Esophagus muscularis mucosa (tissue), 4 donors: ENCODE data around the gene TMEM176B. TPM values are rescaled to one million over a fixed set of nuclear protein-coding genes. Genes with fewer than 3 reads are reported as not detected.

Experiments
- DNase-seq: peaks from one replicate; pipeline ENCODE4 v3.0.0-alpha.2; 2017; ENCODE audit errors: extremely low spot score
- H3K27ac ChIP-seq, 4 donors: fragments of 200-600 bp; sonication (generic); replicated peaks in 1 of 4; 1 replicate in 3 of 4; 2 replicates in 1 of 4; pipeline ENCODE4 v1.5.1; 2016 to 2019; ENCODE audit warnings: mild to moderate bottlenecking in 1 of 4
- H3K27me3 ChIP-seq, 4 donors: fragments of 200-600 bp; sonication (generic); one replicate each; pipeline versions ENCODE4 v1.5.1 to v1.6.0; 2016 to 2019
- H3K36me3 ChIP-seq, 4 donors: fragments of 200-600 bp; sonication (generic); one replicate each; pipeline ENCODE4 v1.5.1; 2016 to 2019
- H3K4me1 ChIP-seq, 4 donors: fragments of 200-600 bp; sonication (generic); one replicate each; pipeline ENCODE4 v1.5.1; 2016 to 2019
- H3K4me3 ChIP-seq, 4 donors: fragments of 200-600 bp; sonication (generic); 1 replicate in 2 of 4; 2 replicates in 2 of 4; pipeline ENCODE4 v1.5.1; 2016 to 2019; ENCODE audit warnings: mild to moderate bottlenecking in 4 of 4, moderate library complexity in 1 of 4
- H3K9me3 ChIP-seq, 4 donors: fragments of 200-600 bp; sonication (generic); 1 replicate in 3 of 4; 2 replicates in 1 of 4; pipeline ENCODE4 v1.5.1; 2016 to 2019
- CTCF ChIP-seq, 3 experiments: fragments of 200-600 bp in 2 of 3; fragments of 450-650 bp in 1 of 3; sonication (generic) in 2 of 3; IDR thresholded peaks; one replicate each; pipeline ENCODE4 v1.5.1; 2017 to 2019; ENCODE audit warnings: antibody characterized with exemption in 3 of 3, mild to moderate bottlenecking in 2 of 3, moderate library complexity in 1 of 3
- EP300 ChIP-seq: sonication (generic); formaldehyde crosslinking; IDR thresholded peaks from one replicate; pipeline ENCODE4 v1.6.1; 2017; ENCODE audit warnings: antibody characterized with exemption
- POLR2A ChIP-seq: fragments of 450-650 bp; IDR thresholded peaks from one replicate; pipeline ENCODE4 v1.6.1; 2017; ENCODE audit warnings: antibody characterized with exemption, moderate library complexity, mild to moderate bottlenecking, low read depth
- POLR2AphosphoS5 ChIP-seq, 2 donors: sonication (generic); formaldehyde crosslinking; IDR thresholded peaks; one replicate each; pipeline ENCODE4 v1.6.1; 2017; ENCODE audit warnings: antibody characterized with exemption in 2 of 2
- WGBS: methylation state at CpG from one replicate; pipeline ENCODE4 v1.1.5; 2018; 5-methylcytosine and 5-hydroxymethylcytosine counted together
- intact Hi-C: fragments of 100-400 bp; cut with DNase I; formaldehyde crosslinking; loops from one replicate; pipeline ENCODE4 v1.15.1; 2023
- total RNA-seq, 4 donors: library from RNA; depleted of rRNA; stranded (reverse); fragments of >200 nt; gene quantifications; one replicate each; pipeline versions ENCODE4 v1.1.0 to v1.2.1, GENCODE V29; 2016

Gene TMEM176B
- total RNA-seq, 4 donors from 2014 or later, result 19.5 to 58.2 (median 54.1) TPM

- TF ChIP-seq POLR2A (no peak), CTCF (IDR thresholded peaks at IDR 0.05) (no peak), EP300 (no peak), POLR2AphosphoS5 (IDR thresholded peaks at IDR 0.05) (no peak)
- intact Hi-C loops, result no loop called here
- no peak overlapping the region for H3K4me3 ChIP-seq
- peaks cover 0 to 67% (median 17%) of the 10 kb centered on the region in 4 donors for H3K27me3 ChIP-seq
- peaks cover 0 to 23% (median 14%) of the 10 kb centered on the region in 4 donors for H3K9me3 ChIP-seq
- 70% methylated on average over 8 of the region's 10 CpGs for WGBS
- no peak overlapping the region for H3K27ac ChIP-seq
- DNase-seq, result peak; percentile 91
- peaks cover 0 to 12% (median 5%) of the 10 kb centered on the region in 4 donors for H3K36me3 ChIP-seq
- peaks cover 14 to 25% (median 18%) of the 10 kb centered on the region in 4 donors for H3K4me1 ChIP-seq
Measured at GRCh38 chr7:150803161-150803860, 3.1 kb upstream of the TMEM176B start.

- H3K4me3 ChIP-seq, result peak overlapping the region; percentile 54 to 72 (median 61)
- WGBS, result 89% methylated on average over 11 of the region's 12 CpGs
- intact Hi-C loops, result no loop called here
Measured at GRCh38 chr7:150801946-150802771, 2.0 kb upstream of the TMEM176B start.

GRCh38 chr7:150801242-150801945 is 1.2 kb upstream of the TMEM176B start:
- peaks cover 0 to 12% (median 5%) of the 10 kb centered on the region in 4 donors for H3K36me3 ChIP-seq
- DNase-seq, result peak; percentile 74
- peaks cover 14 to 25% (median 21%) of the 10 kb centered on the region in 4 donors for H3K4me1 ChIP-seq
- WGBS, result 49% methylated on average over 22 of the region's 26 CpGs
- peaks cover 0 to 67% (median 17%) of the 10 kb centered on the region in 4 donors for H3K27me3 ChIP-seq
- H3K9me3 ChIP-seq, result peaks cover 0 to 17% (median 10%) of the 10 kb centered on the region in 4 donors
- peak overlapping the region; percentile 54 to 72 (median 61) for H3K4me3 ChIP-seq
- H3K27ac ChIP-seq, result peak overlapping the region; percentile 63 to 78 (median 72)
- intact Hi-C loops, result no loop called here
- TF ChIP-seq POLR2AphosphoS5 (IDR thresholded peaks at IDR 0.05) (no peak), POLR2A (no peak), CTCF (IDR thresholded peaks at IDR 0.05) (no peak)

More at GRCh38 chr7:150801946-150802771, 2.0 kb upstream of the TMEM176B start:
- DNase-seq, result peak; percentile 88
- TF ChIP-seq EP300 (no peak), CTCF (IDR thresholded peaks at IDR 0.05) (no peak), POLR2AphosphoS5 (IDR thresholded peaks at IDR 0.05) (no peak), POLR2A (no peak)
- peak overlapping the region in 2 of 4 donors; percentile 69 to 78 for H3K27ac ChIP-seq
- H3K4me1 ChIP-seq, result peaks cover 14 to 25% (median 21%) of the 10 kb centered on the region in 4 donors
- H3K27me3 ChIP-seq, result peaks cover 0 to 64% (median 17%) of the 10 kb centered on the region in 4 donors
- H3K9me3 ChIP-seq, result peaks cover 0 to 23% (median 14%) of the 10 kb centered on the region in 4 donors
- peaks cover 0 to 12% (median 5%) of the 10 kb centered on the region in 4 donors for H3K36me3 ChIP-seq

GRCh38 chr7:150800581-150801241 is 547 bp upstream of the TMEM176B start, which contains the start of gene TMEM176A:
TMEM176A (plus strand) TSS chr7:150800769; CDS start chr7:150801551, 782 bp downstream.
- H3K27me3 ChIP-seq, result peaks cover 0 to 71% (median 17%) of the 10 kb centered on the region in 4 donors
- H3K4me3 ChIP-seq, result peak within 1 kb of the TSS; percentile 54 to 72 (median 61)
- intact Hi-C loops, result no loop called here
- WGBS, result 23% methylated on average over 20 of the region's 54 CpGs
- H3K9me3 ChIP-seq, result peaks cover 0 to 10% (median 3%) of the 10 kb centered on the region in 4 donors
- H3K4me1 ChIP-seq, result peaks cover 14 to 25% (median 21%) of the 10 kb centered on the region in 4 donors
- no peak for TF ChIP-seq POLR2AphosphoS5 (IDR thresholded peaks at IDR 0.05)
- no peak for TF ChIP-seq CTCF (IDR thresholded peaks at IDR 0.05)
- TF ChIP-seq EP300, result no peak
- no peak for TF ChIP-seq POLR2A
- peaks cover 0 to 10% (median 5%) of the 10 kb centered on the region in 4 donors for H3K36me3 ChIP-seq
- DNase-seq, result peak; percentile 64
- H3K27ac ChIP-seq, result peak within 1 kb of the TSS; percentile 63 to 78 (median 72)
